GM12874 (cell line): ENCODE measurements around the gene TPBGL.

Experiments
- TF ChIP-seq, protein P1 (sequence below): IDR thresholded peaks from 2 replicates; pipeline ENCODE4 v1.5.1; 2011; ENCODE audit warnings: low read depth, mild to moderate bottlenecking, control low read depth, low read length, moderate library complexity; ENCODE audit not compliant: insufficient read depth

Gene TPBGL

DNA sequence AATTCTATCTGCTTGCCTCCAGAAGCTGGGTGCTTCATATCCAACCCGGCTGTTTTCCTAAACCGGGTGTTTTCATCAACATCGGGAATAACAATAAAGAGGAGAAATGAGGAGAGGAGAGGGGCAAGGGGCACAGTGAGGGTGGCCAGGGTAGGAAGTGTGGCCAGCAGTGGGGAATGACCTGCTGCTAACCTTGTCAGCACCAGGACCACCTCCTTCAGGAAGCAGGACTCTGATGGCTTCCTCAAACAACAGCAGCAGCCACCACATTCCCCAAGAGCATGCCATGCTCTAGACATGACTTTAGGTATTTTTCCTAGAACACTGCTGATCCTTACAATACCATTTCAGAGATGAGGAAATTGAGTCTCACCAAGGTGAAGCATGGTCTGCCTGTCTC lies 52.4 kb downstream of the TPBGL start:
- TF ChIP-seq, protein P1, sequence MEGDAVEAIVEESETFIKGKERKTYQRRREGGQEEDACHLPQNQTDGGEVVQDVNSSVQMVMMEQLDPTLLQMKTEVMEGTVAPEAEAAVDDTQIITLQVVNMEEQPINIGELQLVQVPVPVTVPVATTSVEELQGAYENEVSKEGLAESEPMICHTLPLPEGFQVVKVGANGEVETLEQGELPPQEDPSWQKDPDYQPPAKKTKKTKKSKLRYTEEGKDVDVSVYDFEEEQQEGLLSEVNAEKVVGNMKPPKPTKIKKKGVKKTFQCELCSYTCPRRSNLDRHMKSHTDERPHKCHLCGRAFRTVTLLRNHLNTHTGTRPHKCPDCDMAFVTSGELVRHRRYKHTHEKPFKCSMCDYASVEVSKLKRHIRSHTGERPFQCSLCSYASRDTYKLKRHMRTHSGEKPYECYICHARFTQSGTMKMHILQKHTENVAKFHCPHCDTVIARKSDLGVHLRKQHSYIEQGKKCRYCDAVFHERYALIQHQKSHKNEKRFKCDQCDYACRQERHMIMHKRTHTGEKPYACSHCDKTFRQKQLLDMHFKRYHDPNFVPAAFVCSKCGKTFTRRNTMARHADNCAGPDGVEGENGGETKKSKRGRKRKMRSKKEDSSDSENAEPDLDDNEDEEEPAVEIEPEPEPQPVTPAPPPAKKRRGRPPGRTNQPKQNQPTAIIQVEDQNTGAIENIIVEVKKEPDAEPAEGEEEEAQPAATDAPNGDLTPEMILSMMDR, result no peak
